Urinary bladder (tissue), 4 donors: Measurements from ENCODE around the gene GRIK1. TPM values are rescaled to one million over a fixed set of nuclear protein-coding genes. Genes with fewer than 3 reads are reported as not detected.

Source experiments
- DNase-seq: peaks from one replicate; pipeline ENCODE4 v3.0.0-alpha.2; 2015; ENCODE audit errors: extremely low spot score
- H3K27ac ChIP-seq: one replicate; pipeline ENCODE4 v1.5.1; 2013; ENCODE audit warnings: low read depth, mild to moderate bottlenecking, moderate library complexity
- H3K36me3 ChIP-seq: one replicate; pipeline ENCODE4 v1.6.1; 2013; ENCODE audit warnings: mild to moderate bottlenecking, moderate library complexity; ENCODE audit not compliant: insufficient read depth
- H3K4me1 ChIP-seq: one replicate; pipeline ENCODE4 v1.6.1; 2013; ENCODE audit warnings: mild to moderate bottlenecking, moderate library complexity; ENCODE audit not compliant: insufficient read depth
- H3K4me3 ChIP-seq: one replicate; pipeline ENCODE4 v1.5.1; 2013; ENCODE audit warnings: low read depth, low read length
- WGBS: extraction: QIAGEN DNeasy Blood & Tissue Kit; methylation state at CpG from one replicate; pipeline ENCODE4 v1.1.7; 2013; 5-methylcytosine and 5-hydroxymethylcytosine counted together
- polyA plus RNA-seq: library from polyadenylated mRNA; stranded (reverse); fragments of 200-250 nt; gene quantifications from one replicate; pipeline ENCODE4 v1.2.3, GENCODE V29; 2013
- total RNA-seq: library from RNA; depleted of rRNA; stranded (reverse); fragments of >200 nt; gene quantifications from one replicate; pipeline ENCODE4 v1.2.3, GENCODE V29; 2014
- donor health status: healthy with polysubstance abuse.
- donor health status: healthy.

The GRIK1 gene
- total and polyA plus RNA-seq, 2 donors, result 1.7 to 3.8 TPM

DNA sequence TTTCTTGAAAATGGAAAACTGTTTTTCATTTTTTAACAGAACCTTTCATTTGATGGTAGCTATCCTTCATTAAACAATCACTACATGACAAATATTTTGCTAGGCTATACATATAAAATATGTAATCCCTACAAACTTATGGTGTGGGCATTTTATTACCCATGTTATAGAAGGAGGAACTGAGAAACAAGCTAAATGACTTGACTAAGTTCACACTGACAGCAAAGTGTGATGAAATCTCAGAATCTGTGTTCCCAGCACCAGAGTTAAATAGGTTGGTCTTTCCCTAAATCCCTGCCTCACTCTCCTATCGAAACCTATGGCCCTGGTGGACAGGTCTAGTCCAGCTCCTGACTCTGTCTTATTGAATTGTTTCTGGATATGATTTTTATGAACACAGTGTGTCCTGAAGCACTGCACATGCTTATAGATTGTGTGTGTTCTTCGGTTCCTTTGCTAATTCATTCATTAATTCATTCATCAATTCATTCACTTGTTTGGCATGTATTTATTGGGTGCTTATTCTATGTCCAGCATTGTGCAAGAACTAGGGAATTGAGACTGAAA, 301.0 kb downstream of the GRIK1 start:
- 71% methylated on average over 2 of the region's 2 CpGs for WGBS

DNA sequence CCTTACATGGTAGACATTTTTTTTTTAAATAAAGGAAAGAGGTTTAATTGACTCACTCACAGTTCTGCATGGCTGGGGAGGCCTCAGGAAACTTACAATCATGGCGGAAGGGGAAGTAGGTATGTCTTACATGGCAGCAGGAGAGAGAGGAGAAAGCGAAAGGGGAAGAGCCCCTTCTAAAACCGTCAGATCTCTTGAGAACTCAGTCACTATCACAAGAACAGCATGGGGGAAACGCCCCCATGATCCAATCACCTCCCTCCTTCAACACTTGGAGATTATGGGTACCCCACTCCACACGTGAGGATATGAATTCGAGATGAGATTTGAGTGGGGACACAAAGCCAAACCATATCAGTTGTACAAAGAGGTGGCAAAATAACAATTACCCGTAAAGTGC, 301.7 kb downstream of the GRIK1 start:
- DNase-seq, result no peak
- H3K36me3 ChIP-seq, result no peaks in the 10 kb centered on the region
- no peak overlapping the region for H3K27ac ChIP-seq
- 88% methylated on average over 7 of the region's 7 CpGs for WGBS
- H3K4me1 ChIP-seq, result no peaks in the 10 kb centered on the region
- no peak overlapping the region for H3K4me3 ChIP-seq

More for the DNA sequence above, 301.0 kb downstream of the GRIK1 start:
- no peak overlapping the region for H3K4me3 ChIP-seq
- DNase-seq, result no peak
- H3K36me3 ChIP-seq, result no peaks in the 10 kb centered on the region
- no peaks in the 10 kb centered on the region for H3K4me1 ChIP-seq
- H3K27ac ChIP-seq, result no peak overlapping the region

DNA sequence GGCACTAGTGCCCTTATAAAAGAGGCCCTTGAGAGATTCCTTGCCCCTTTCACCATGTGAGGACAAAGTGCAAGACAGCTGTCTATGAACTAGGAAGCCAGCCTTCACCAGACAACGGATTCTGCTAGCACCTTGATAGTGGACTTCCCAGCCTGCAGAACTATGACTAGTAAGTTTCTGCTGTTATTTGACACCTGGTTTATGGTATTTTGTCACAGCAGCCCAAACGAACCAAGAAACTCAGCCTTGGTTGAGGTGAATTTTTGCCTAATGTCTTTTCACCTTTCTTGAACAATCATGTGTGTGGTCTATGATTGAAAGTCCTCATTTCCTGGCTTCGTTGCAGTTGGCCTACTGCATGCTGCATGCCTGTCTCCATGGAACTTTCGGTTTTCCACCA, 302.2 kb downstream of the GRIK1 start:
- Histone ChIP-seq H3K4me1 (no peaks in the 10 kb centered on the region), H3K4me3 (no peak overlapping the region), H3K27ac (no peak overlapping the region), H3K36me3 (no peaks in the 10 kb centered on the region)
- WGBS, result 87% methylated on average over 4 of the region's 4 CpGs
- no peak for DNase-seq

DNA sequence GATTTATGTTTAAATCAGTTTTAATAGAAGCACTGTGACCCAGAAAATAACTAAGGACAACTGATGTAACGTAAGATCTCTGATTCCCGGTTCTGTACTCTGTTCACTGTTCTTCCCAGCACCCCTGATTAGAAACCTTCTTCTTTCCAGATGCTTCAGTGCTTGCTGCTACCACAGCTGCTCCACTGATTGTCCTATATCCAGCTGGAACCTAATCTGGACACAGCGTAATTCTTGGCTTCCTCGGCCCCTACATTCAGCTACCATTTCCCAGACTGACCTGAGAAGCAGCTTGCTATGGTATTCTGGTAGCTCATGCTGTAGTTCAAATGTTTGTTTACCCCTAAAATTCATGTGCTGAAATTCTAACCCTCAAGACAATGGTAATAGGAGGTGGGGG, 302.7 kb downstream of the GRIK1 start:
- H3K4me1 ChIP-seq, result no peaks in the 10 kb centered on the region
- no peaks in the 10 kb centered on the region for H3K36me3 ChIP-seq
- no peak overlapping the region for H3K4me3 ChIP-seq
- 70% methylated on average over 4 of the region's 4 CpGs for WGBS
- H3K27ac ChIP-seq, result no peak overlapping the region
- no peak for DNase-seq

DNA sequence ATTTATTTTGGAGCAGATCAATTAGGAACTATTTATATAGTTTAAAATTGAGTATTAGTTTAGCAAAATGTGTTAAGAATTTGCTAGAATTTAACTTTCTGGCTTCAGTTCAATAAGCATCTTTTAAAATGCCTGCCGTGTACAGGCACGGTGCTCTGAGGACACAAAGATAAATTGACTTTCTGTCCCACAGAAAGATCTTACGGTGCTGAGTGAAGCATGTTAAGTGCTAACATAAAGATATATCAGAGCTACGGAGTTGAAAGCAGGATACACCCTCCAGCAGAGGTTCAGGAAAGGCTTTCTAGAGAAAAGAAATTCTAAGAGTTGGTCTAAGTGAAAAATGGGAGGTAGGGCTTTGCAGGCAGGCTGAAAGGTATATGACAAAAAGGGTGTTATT, 305.4 kb downstream of the GRIK1 start:
- no peak overlapping the region for H3K4me3 ChIP-seq
- no peak overlapping the region for H3K27ac ChIP-seq
- no peak for DNase-seq
- 79% methylated on average over 4 of the region's 4 CpGs for WGBS
- H3K36me3 ChIP-seq, result no peaks in the 10 kb centered on the region
- no peaks in the 10 kb centered on the region for H3K4me1 ChIP-seq

DNA sequence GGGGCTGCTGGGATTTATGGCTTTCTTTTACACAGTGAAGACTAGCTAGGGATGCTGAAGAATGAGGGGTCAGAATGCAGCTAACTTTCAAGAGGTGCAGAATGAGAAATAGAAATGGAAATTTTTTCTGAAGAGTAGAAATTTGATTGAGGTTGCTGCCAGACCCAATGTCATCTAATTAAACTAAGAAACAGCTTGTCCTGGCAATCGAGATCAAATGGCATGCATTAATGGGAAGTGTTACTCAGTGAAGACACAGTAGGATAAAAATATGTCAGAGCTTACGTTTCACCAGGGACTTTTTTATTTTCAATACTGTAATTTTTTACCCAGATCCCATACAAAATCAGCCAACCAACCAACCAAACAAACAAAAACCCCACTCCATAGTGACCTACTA, 306.0 kb downstream of the GRIK1 start:
- 81% methylated on average over 2 of the region's 2 CpGs for WGBS
- no peak for DNase-seq
- H3K4me1 ChIP-seq, result no peaks in the 10 kb centered on the region
- no peak overlapping the region for H3K4me3 ChIP-seq
- no peak overlapping the region for H3K27ac ChIP-seq
- H3K36me3 ChIP-seq, result no peaks in the 10 kb centered on the region

DNA sequence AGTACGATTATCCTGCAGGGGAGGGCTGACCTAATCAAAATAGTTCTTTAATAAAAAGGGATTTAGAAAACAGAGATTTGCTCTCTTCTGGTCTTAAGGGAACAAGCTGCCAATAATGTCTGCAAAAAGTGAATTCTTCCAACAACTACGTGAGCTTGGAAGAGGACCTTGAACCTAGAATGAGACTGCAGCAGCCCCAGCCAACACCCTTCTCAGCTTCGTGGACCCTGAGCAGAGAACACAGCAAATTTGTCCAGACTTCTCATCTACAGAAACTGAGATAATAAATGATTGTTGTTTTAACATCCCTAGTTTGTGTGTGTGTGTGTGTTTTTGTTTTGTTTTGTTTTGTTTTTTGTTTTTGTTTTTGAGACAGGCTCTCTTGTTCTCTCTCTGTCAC, 309.4 kb downstream of the GRIK1 start:
- no peak for DNase-seq
- Histone ChIP-seq H3K4me1 (no peaks in the 10 kb centered on the region), H3K27ac (no peak overlapping the region), H3K36me3 (no peaks in the 10 kb centered on the region), H3K4me3 (no peak overlapping the region)
- 85% methylated on average over 3 of the region's 3 CpGs for WGBS

DNA sequence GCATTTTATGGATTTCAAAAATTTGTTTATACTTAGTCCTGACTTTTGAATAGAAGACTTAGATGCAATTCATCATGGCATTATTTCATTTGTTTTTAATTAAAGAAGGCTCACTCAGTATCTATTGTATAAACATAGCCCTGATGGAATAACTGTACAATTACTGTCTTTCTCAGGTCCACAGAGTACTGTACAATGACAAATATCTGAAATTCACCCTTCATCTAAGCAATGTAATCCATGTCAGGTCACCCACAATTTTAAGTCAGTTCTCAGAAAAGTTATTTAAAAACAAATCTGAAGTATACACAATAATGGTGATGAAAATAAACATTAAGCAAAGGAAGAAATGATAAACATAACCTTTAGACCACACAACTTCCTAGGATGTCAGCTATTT, 311.9 kb downstream of the GRIK1 start:
- Histone ChIP-seq H3K4me1 (no peaks in the 10 kb centered on the region), H3K36me3 (no peaks in the 10 kb centered on the region), H3K27ac (no peak overlapping the region), H3K4me3 (no peak overlapping the region)
- DNase-seq, result no peak

DNA sequence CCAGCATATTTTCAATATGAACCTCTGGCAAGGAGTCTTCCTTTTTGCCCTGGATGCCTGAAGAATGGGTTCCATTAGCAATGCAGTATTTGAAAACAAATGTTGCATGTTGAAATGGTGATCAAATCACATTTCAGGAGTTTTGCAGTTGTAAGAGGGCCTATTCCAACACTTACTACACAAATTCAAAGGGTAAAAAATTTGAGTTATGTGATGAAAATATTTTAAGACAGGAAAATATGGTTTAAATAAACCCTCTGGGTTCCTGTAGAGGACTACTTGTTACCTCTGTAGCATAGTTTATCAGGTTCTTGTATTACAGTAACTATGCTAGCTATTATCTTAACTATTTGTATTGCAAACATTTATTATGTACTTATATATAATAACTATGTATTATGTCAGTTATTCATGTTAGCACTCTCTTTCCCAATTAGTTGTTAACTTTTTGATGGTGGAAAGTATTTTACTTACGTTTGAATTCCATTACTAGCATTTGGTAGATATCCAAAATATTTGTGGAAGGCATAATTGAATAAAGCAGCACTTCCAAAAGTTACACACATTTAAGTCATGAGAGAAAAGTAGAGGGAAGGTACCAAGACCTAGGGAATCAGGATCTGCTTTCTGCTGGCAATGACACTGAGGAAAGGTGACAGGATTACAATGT, 312.9 kb downstream of the GRIK1 start:
- no peak overlapping the region for H3K27ac ChIP-seq
- WGBS, result 58% methylated on average over 1 of the region's 1 CpG
- H3K4me1 ChIP-seq, result no peaks in the 10 kb centered on the region
- DNase-seq, result no peak
- no peak overlapping the region for H3K4me3 ChIP-seq
- H3K36me3 ChIP-seq, result no peaks in the 10 kb centered on the region

DNA sequence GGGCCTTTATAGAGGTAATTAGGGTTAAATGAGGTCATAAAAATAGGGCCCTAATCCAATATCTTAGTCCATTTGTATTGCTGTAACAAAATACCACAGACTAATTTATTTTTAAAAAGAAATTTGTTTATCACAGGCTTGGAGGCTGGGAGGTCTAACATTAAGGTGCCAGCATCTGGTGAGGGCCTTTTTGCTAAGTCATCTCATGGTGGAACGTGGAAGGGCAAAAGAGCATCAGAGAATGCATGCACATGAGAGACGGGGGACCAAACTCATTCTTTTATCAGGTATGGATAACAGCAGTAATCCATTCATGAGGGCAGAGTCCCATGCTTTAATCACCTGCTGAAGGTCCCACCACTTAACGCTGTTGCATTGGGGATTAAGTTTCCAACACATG, 313.8 kb downstream of the GRIK1 start:
- Histone ChIP-seq H3K36me3 (no peaks in the 10 kb centered on the region), H3K4me1 (no peaks in the 10 kb centered on the region), H3K4me3 (no peak overlapping the region), H3K27ac (no peak overlapping the region)
- DNase-seq, result no peak
- WGBS, result 97% methylated on average over 3 of the region's 3 CpGs

DNA sequence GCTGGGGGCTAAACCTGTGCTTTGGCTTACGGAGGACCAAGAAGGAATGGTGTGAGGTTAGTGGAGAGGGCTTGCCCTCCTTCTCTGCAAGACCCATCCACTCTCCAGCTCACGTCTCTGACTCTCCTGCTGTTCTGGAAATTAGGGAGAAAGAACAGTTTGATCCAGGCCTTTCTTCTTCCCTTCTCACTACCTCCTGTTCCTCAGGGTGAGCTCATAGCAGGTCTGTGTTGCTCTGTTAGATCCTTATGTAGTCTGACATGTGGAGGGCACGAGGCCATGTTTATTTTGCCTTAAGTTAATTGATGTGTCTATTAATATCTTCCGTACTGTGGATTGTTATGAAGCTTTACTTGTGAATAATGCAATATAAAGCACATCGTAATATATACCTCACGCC, 315.0 kb downstream of the GRIK1 start:
- Histone ChIP-seq H3K36me3 (no peaks in the 10 kb centered on the region), H3K27ac (no peak overlapping the region), H3K4me1 (no peaks in the 10 kb centered on the region), H3K4me3 (no peak overlapping the region)
- DNase-seq, result no peak
- 92% methylated on average over 6 of the region's 6 CpGs for WGBS

DNA sequence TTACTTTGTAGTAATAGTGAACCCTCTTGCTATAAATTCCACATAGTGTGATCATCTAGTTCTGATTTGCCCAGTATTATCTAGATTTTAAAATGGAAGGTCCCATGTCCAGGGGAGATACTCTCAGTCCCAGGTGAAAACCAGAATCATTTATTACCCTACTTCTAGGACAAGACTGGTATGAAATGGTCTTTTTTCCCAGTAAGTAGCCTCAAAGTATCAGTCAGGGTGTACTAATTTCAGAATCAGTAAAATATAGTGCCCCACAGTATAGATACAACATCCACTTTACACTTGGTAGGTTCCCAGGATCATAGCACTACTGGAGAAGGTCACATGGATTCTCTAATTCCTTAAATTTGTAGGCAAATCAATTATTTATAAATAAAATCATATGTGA, 318.3 kb downstream of the GRIK1 start:
- no peak for DNase-seq
- Histone ChIP-seq H3K4me1 (no peaks in the 10 kb centered on the region), H3K27ac (no peak overlapping the region), H3K4me3 (no peak overlapping the region), H3K36me3 (no peaks in the 10 kb centered on the region)

DNA sequence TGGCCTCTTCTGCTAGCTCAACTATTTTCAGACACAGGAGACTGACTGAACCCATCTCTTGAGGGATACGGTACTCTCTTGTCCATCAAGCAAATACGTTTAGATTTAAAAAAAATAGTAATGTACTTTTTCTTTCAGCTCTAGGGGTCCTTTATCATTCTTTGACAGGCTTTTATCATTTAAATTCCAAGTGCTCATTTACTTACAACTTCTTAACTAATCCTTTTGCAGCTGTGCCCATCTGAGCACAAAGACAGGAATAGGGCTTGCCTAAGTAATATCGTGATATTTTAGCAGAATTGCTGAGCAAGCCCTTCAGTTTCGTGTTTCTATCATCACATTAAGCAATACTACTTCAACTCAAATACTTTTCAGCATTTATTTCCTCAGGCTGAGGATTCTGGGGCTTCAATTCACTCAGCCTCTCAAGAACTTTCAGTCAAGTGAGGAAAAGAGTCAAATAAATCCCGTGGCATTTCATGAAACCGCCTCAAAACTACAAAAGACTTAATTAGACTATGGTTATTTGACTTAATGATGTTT, 323.5 kb downstream of the GRIK1 start:
- 68% methylated on average over 6 of the region's 6 CpGs for WGBS
- no peak overlapping the region for H3K4me3 ChIP-seq
- H3K36me3 ChIP-seq, result no peaks in the 10 kb centered on the region
- no peak overlapping the region for H3K27ac ChIP-seq
- no peaks in the 10 kb centered on the region for H3K4me1 ChIP-seq
- DNase-seq, result no peak

DNA sequence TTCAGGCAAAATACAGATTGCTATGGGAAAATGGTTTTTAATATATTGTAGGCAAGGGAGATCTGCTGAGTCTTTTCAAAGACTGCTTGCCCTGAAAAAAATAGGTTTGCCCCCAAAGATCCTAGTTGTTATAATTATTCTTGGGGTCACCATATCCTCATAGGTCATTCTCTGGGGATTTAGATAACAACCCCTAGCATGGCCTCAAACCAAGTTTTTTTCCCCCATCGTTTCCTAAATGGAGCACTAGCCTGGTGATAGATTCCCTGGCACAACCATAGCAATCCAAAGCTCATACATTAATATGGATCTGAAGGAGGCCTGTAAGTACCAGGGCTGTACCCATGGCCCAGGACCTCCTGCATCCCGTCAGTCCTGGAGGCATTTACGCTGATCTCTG, 325.9 kb downstream of the GRIK1 start:
- H3K4me1 ChIP-seq, result no peaks in the 10 kb centered on the region
- no peak overlapping the region for H3K4me3 ChIP-seq
- H3K27ac ChIP-seq, result no peak overlapping the region
- H3K36me3 ChIP-seq, result no peaks in the 10 kb centered on the region
- 93% methylated on average over 3 of the region's 3 CpGs for WGBS
- DNase-seq, result no peak
